Measurements from ENCODE around the gene PRRC2B.
"Not testable (repeated sequence)": the region's sequence is repeated elsewhere in the genome, so short reads cannot be mapped to it uniquely, and the experiment has no call there.

Gene PRRC2B

GRCh38 chr9:131511880-131512279 is 118.0 kb downstream of the PRRC2B start:
- no peak for DNase-seq (ENCODE audit: extremely low read depth, low read depth)
- TF ChIP-seq CTCF (IDR thresholded peaks at IDR 0.05; ENCODE audit: low read depth, low read length): no peak

- no peak for DNase-seq (ENCODE audit: extremely low read depth, low read depth)
- no peak for TF ChIP-seq CTCF (IDR thresholded peaks at IDR 0.05; ENCODE audit: low read depth, low read length)
Measured at GRCh38 chr9:131513177-131513576, 119.3 kb downstream of the PRRC2B start.

GRCh38 chr9:131515559-131516031 is 121.7 kb downstream of the PRRC2B start:
- not testable (repeated sequence) for DNase-seq (ENCODE audit: extremely low read depth, low read depth)

GRCh38 chr9:131516100-131516499 is 122.2 kb downstream of the PRRC2B start:
- DNase-seq (ENCODE audit: extremely low read depth, low read depth): no peak
- no peak for TF ChIP-seq CTCF (IDR thresholded peaks at IDR 0.05; ENCODE audit: low read depth, low read length)

GRCh38 chr9:131516930-131517329 is 123.0 kb downstream of the PRRC2B start:
- DNase-seq (ENCODE audit: extremely low read depth, low read depth): no peak
- TF ChIP-seq CTCF (IDR thresholded peaks at IDR 0.05; ENCODE audit: low read depth, low read length): no peak

GRCh38 chr9:131517761-131518190 is 123.9 kb downstream of the PRRC2B start:
- no peak for TF ChIP-seq CTCF (IDR thresholded peaks at IDR 0.05; ENCODE audit: low read depth, low read length)
- DNase-seq (ENCODE audit: extremely low read depth, low read depth): no peak

- no peak for DNase-seq (ENCODE audit: extremely low read depth, low read depth)
- no peak for TF ChIP-seq CTCF (IDR thresholded peaks at IDR 0.05; ENCODE audit: low read depth, low read length)
Measured at GRCh38 chr9:131518553-131518952, 124.7 kb downstream of the PRRC2B start.

- TF ChIP-seq CTCF (IDR thresholded peaks at IDR 0.05; ENCODE audit: low read depth, low read length): no peak
- no peak for DNase-seq (ENCODE audit: extremely low read depth, low read depth)
Measured at GRCh38 chr9:131520503-131520902, 126.6 kb downstream of the PRRC2B start.
